ENCODE measurements around the gene SLC6A19. TPM values are rescaled to one million over a fixed set of nuclear protein-coding genes. Genes with fewer than 3 reads are reported as not detected.

SLC6A19 gene
- total RNA-seq, 2 donors from 2014 or later: 0.09 to 0.17 TPM

DNA sequence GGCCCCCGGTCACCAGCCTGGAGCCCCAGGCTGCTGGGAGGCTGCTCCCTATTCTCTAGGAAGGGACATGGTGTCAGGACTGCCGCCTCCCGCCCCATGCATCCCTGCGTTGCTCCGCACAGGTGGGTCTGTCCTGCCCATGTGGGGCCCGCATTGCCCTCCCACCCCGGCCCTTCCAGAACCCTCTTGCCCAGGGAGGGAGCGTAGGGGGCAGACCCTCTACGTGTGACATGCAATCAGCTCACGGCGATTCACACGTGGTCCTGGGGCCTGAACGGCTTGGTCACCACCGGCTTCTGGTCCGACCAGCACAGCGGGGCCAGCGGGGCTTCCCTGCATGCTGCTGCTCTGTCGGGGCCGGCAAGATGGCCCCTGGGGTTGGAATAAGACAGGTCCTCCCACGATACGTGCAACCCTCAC is 9.4 kb downstream of the SLC6A19 start:
- WGBS: 79% methylated on average over 21 of the region's 21 CpGs
- H3K9me3 ChIP-seq: no peaks in the 10 kb centered on the region
- TF ChIP-seq POLR2AphosphoS5 (IDR thresholded peaks at IDR 0.05) (no peak), POLR2A (IDR thresholded peaks at IDR 0.05) (no peak)
- TF ChIP-seq, protein P1, sequence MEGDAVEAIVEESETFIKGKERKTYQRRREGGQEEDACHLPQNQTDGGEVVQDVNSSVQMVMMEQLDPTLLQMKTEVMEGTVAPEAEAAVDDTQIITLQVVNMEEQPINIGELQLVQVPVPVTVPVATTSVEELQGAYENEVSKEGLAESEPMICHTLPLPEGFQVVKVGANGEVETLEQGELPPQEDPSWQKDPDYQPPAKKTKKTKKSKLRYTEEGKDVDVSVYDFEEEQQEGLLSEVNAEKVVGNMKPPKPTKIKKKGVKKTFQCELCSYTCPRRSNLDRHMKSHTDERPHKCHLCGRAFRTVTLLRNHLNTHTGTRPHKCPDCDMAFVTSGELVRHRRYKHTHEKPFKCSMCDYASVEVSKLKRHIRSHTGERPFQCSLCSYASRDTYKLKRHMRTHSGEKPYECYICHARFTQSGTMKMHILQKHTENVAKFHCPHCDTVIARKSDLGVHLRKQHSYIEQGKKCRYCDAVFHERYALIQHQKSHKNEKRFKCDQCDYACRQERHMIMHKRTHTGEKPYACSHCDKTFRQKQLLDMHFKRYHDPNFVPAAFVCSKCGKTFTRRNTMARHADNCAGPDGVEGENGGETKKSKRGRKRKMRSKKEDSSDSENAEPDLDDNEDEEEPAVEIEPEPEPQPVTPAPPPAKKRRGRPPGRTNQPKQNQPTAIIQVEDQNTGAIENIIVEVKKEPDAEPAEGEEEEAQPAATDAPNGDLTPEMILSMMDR (IDR thresholded peaks at IDR 0.05): no peak
- no peaks in the 10 kb centered on the region for H3K36me3 ChIP-seq
- H3K4me1 ChIP-seq (replicated peaks): no peaks in the 10 kb centered on the region
- no peak overlapping the region for H3K27ac ChIP-seq
- DNase-seq (ENCODE audit: low spot score): no peak
- no peak overlapping the region for H3K4me3 ChIP-seq
- intact Hi-C loops (cut with DNase I): no loop called here
- no peaks in the 10 kb centered on the region for H3K27me3 ChIP-seq (replicated peaks; ENCODE audit: insufficient read depth)

DNA sequence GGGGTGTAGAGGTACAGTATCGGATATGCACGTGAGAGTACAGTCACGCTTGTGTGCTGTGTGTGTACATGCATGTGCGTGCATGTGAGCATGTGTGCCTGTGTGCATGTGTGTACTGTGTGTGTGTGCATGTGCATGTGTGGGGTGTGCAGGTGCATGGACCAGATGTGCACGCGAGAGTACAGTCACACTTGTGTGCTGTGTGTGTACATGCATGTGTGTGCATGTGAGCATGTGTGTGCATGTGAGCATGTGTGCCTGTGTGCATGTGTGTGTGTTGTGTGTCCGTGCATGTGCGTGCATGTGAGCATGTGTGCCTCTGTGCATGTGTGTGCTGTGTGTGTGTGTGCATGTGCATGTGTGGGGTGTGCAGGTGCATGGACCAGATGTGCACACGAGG is 10.3 kb downstream of the SLC6A19 start:
- TF ChIP-seq, protein P1 (IDR thresholded peaks at IDR 0.05): no peak
- TF ChIP-seq POLR2AphosphoS5 (IDR thresholded peaks at IDR 0.05) (no peak), POLR2A (IDR thresholded peaks at IDR 0.05) (no peak)
- Histone ChIP-seq H3K4me1 (replicated peaks) (no peaks in the 10 kb centered on the region), H3K27me3 (replicated peaks; ENCODE audit: insufficient read depth) (no peaks in the 10 kb centered on the region), H3K9me3 (no peaks in the 10 kb centered on the region), H3K4me3 (no peak overlapping the region), H3K27ac (no peak overlapping the region), H3K36me3 (no peaks in the 10 kb centered on the region)
- 92% methylated on average over 9 of the region's 9 CpGs for WGBS
- DNase-seq (ENCODE audit: low spot score): no peak
- intact Hi-C loops (cut with DNase I): no loop called here

DNA sequence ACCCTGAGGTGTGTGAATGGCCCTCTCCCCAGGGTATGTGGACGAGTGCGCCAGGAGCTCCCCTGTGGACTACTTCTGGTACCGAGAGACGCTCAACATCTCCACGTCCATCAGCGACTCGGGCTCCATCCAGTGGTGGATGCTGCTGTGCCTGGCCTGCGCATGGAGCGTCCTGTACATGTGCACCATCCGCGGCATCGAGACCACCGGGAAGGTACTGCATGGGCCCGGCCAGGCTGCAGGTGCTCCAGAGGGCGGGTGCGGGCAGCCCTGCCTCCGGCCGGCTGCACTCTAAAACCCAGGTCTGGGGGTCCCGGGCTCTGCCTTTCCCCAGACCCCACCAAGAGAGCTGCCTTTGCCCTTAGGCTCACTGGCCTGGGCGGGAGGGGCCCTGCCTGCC is 10.9 kb downstream of the SLC6A19 start:
- Histone ChIP-seq H3K4me1 (replicated peaks) (no peaks in the 10 kb centered on the region), H3K36me3 (no peaks in the 10 kb centered on the region), H3K27ac (no peak overlapping the region), H3K9me3 (no peaks in the 10 kb centered on the region), H3K4me3 (no peak overlapping the region), H3K27me3 (replicated peaks; ENCODE audit: insufficient read depth) (no peaks in the 10 kb centered on the region)
- DNase-seq (ENCODE audit: low spot score): no peak
- TF ChIP-seq, protein P1 (IDR thresholded peaks at IDR 0.05): no peak
- no peak for TF ChIP-seq POLR2AphosphoS5 (IDR thresholded peaks at IDR 0.05)
- no peak for TF ChIP-seq POLR2A (IDR thresholded peaks at IDR 0.05)
- 89% methylated on average over 20 of the region's 20 CpGs for WGBS
- intact Hi-C loops (cut with DNase I): no loop called here

DNA sequence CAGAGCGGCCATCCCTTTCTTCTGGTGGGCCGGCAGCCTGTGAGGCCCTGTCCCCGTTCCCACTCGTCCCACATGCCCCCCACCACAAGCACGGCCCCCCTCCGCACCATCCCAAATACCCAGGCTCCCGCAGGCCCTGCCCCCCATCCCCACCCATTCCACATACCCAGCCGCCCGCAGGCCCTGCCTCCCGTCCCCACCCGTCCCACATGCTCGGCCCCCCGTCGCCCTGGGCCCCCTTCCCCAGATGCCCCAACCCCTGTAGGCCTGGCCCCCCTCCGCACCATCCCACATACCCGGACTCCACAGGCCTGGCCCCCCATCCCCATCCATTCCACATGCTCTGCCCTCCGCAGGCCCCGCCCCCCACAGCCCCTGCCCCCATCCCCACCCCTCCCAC is 11.5 kb downstream of the SLC6A19 start:
- intact Hi-C loops (cut with DNase I): no loop called here
- 92% methylated on average over 16 of the region's 18 CpGs for WGBS
- Histone ChIP-seq H3K9me3 (no peaks in the 10 kb centered on the region), H3K4me3 (no peak overlapping the region), H3K36me3 (no peaks in the 10 kb centered on the region), H3K27me3 (replicated peaks; ENCODE audit: insufficient read depth) (no peaks in the 10 kb centered on the region), H3K27ac (no peak overlapping the region), H3K4me1 (replicated peaks) (no peaks in the 10 kb centered on the region)
- DNase-seq (ENCODE audit: low spot score): no peak
- TF ChIP-seq, protein P1 (IDR thresholded peaks at IDR 0.05): no peak
- TF ChIP-seq POLR2AphosphoS5 (IDR thresholded peaks at IDR 0.05) (no peak), POLR2A (IDR thresholded peaks at IDR 0.05) (no peak)

DNA sequence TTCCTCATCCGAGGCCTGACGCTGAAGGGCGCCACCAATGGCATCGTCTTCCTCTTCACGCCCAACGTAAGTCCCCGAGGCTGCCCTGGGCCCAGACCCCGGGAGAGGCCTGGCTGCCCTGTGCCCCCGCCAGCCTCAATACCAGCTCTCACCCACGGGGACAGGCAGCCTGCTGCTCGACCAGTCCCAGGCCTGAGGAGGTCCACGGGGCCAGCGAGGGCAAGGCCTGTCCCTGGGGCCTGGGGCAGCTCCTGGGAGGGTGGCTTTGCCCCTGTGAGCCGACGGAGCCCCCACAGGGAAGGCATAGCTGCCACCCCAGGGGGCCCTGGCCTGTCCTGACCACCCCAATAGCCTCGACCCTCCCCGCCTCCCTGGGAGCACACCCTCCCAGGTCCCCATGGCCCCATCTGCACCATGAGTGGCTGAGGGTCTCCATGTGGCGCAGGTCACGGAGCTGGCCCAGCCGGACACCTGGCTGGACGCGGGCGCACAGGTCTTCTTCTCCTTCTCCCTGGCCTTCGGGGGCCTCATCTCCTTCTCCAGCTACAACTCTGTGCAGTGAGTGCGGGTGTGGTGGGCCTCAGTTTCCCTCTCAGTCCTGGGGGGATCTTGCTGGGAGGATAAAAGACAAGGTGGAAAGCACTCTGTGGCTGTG is 12.2 kb downstream of the SLC6A19 start:
- H3K27ac ChIP-seq: no peak overlapping the region
- DNase-seq (ENCODE audit: low spot score): no peak
- no peak overlapping the region for H3K4me3 ChIP-seq
- H3K27me3 ChIP-seq (replicated peaks; ENCODE audit: insufficient read depth): no peaks in the 10 kb centered on the region
- no peaks in the 10 kb centered on the region for H3K4me1 ChIP-seq (replicated peaks)
- 88% methylated on average over 25 of the region's 25 CpGs for WGBS
- TF ChIP-seq POLR2A (IDR thresholded peaks at IDR 0.05): no peak
- TF ChIP-seq, protein P1 (IDR thresholded peaks at IDR 0.05): no peak
- no peaks in the 10 kb centered on the region for H3K9me3 ChIP-seq
- H3K36me3 ChIP-seq: no peaks in the 10 kb centered on the region
- intact Hi-C loops (cut with DNase I): no loop called here

Measured in prostate gland (tissue), 2 donors.